CD4-positive, alpha-beta T cell treated with Interleukin-10 for 1 hour (primary cell): ENCODE measurements around the gene PIGQ.

Experiments used
- DNase-seq: peaks from one replicate; pipeline ENCODE4 v3.0.0-alpha.2; 2020

Gene PIGQ

GRCh38 chr16:569445-570254 is at the start of gene PIGQ:
Gene PIGQ (plus strand): TSS chr16:569968. CDS start chr16:574075, 4,107 bp downstream.
- peak; percentile 74 for DNase-seq

GRCh38 chr16:520847-521246 is 48.9 kb upstream of the PIGQ start:
- no peak for DNase-seq

GRCh38 chr16:521381-522210 is 48.2 kb upstream of the PIGQ start:
- DNase-seq: no peak

- no peak for DNase-seq
Observed at GRCh38 chr16:522320-523096, 47.3 kb upstream of the PIGQ start.

- DNase-seq: no peak
Observed at GRCh38 chr16:523097-523741, 46.5 kb upstream of the PIGQ start.

- DNase-seq: no peak
Observed at GRCh38 chr16:524274-525040, 45.3 kb upstream of the PIGQ start.

GRCh38 chr16:525123-525519 is 44.6 kb upstream of the PIGQ start:
- DNase-seq: no peak

- peak; percentile 33 for DNase-seq
Observed at GRCh38 chr16:525520-526180, 44.1 kb upstream of the PIGQ start.

GRCh38 chr16:526181-527014 is 43.4 kb upstream of the PIGQ start:
- DNase-seq: no peak

- peak; percentile 87 for DNase-seq
Observed at GRCh38 chr16:527015-527903, 42.5 kb upstream of the PIGQ start, which contains the start of gene CAPN15. Gene CAPN15 (plus strand): TSS chr16:527712. CDS start chr16:546839, 19,127 bp downstream.

GRCh38 chr16:528111-529011 is 41.4 kb upstream of the PIGQ start:
- peak; percentile 26 for DNase-seq

GRCh38 chr16:529012-529575 is 40.7 kb upstream of the PIGQ start:
- DNase-seq: peak; percentile 34

- no peak for DNase-seq
Observed at GRCh38 chr16:530111-530817, 39.5 kb upstream of the PIGQ start.

GRCh38 chr16:531494-532125 is 38.2 kb upstream of the PIGQ start:
- DNase-seq: no peak

- DNase-seq: no peak
Observed at GRCh38 chr16:533391-534123, 36.2 kb upstream of the PIGQ start.

- no peak for DNase-seq
Observed at GRCh38 chr16:534135-534534, 35.6 kb upstream of the PIGQ start.
